Measurements from ENCODE around the gene DSN1.
"Not testable (repeated sequence)": the region's sequence is repeated elsewhere in the genome, so short reads cannot be mapped to it uniquely, and the experiment has no call there.

Gene DSN1, protein sequence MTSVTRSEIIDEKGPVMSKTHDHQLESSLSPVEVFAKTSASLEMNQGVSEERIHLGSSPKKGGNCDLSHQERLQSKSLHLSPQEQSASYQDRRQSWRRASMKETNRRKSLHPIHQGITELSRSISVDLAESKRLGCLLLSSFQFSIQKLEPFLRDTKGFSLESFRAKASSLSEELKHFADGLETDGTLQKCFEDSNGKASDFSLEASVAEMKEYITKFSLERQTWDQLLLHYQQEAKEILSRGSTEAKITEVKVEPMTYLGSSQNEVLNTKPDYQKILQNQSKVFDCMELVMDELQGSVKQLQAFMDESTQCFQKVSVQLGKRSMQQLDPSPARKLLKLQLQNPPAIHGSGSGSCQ

DNA sequence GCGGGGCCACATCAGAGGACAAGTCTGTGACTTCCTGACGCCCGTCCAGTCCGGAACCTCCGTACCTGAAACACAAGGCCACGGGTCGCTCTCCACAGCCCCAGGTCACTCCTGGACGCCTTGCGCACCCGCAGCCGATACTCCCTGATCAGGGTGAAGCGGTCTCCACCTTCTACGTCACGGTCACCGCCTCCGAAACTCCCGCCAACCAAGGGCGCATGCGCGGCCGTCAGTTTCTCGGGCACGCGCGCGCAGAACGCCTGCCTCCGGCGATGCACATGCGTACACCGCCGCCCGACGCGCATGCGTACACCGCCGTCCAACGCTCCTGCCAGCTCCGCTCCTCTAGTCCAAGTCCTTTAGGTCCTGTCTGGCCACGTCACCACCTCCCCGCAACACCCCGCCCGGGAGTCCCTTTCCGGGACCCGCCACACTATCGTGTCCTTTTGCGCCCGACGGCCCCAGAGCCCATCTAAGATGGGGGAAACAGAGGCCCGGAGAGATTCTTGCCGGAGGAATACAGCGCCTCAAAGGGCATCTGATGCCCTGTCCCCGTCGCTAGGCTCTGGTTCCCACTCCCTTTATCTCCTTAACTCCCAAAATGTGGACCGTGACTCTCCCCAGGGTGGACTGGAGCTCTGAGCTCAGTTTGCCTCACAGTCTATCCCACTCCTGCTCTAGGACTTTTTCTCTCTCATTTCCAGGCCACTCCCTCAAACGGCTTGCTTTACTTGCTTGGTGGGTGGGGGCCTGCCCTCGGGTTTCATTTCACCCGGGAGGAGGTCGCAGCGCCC lies at the start of gene DSN1:
TSS of gene DSN1 (minus strand) at position 167 of the 794 bp plus-strand sequence. CDS start 2,305 bp downstream, outside the sequence.
- peak; percentile 94 for DNase-seq

DNA sequence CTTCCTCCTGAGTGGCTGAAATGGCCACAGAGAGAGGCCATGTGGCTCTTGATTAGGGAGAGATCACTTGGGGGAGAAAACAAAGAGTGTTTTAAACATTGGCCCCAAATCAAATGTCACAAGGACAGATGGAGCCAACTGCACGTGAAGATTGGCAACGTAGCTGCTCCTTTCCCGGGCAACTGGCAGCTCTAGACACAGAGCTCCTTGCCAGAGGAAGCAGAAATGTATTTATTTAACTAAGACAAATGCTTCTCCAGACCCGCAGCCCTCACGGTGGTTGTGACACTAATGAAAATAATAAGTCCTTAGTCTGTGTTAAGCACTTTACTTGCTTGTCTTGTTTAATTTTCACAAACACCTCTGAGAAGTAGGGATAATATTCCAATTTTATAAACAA lies 49.6 kb upstream of the DSN1 start:
- no peak for DNase-seq

DNA sequence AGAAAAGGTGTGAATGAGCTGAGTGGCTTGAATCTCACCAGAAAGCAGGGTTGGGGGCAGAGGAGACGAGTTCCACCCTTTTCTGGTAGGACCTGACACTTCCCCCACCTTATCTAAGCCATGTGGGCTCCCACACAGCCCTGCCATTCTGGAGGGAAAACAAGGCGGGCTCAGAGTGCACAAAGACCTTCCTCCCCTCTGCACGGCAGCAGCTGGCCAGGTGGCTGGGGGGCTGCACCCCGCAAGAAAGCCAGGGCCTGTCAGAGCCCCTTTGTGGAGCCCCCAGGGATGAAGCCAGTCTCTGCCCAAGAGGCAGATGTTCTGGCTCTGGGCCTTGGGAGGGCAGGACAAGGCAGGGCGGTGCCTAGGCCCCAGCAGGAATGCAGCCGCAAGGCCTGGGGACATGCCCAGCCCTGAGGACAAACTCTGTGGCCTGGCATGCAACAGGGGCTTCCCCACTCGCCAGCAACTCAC lies 48.4 kb upstream of the DSN1 start:
- DNase-seq: no peak

DNA sequence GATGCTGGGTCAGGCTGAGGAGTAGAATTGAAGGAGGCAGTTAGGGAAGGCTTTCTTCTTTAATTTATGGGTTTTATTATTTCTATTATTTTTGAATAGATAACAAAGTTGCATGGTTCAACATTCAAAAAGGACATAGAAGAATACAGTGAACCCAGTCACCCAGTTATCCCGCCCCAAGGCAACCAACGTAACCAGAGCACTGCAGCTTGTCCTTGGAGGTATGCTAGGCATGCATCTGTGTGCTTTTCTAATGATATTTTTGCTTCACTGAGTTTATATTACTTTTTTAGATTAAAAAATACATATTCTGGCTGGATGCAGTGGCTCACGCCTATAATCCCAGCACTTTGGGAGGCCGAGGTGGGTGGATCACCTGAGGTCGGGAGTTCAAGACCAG lies 47.4 kb upstream of the DSN1 start:
- no peak for DNase-seq

DNA sequence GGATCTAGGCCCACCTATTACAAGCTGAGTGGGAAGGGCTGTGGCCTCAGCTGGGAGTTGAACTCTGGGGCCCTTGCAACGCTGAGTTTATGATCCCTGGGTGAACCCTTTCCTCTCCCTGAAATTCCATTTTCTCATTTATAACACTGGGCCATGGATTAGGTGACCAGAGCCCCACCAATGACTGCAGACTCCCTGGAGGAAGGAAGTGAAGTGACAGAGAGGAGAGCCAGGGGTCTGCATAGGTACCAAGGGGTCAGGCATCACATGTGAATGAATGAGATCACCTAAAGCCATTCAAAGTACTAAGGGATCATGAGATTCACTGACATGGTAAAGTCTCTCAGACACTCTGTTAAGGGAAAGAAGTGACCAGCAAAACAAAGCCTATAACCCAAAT lies 46.5 kb upstream of the DSN1 start:
- no peak for DNase-seq

DNA sequence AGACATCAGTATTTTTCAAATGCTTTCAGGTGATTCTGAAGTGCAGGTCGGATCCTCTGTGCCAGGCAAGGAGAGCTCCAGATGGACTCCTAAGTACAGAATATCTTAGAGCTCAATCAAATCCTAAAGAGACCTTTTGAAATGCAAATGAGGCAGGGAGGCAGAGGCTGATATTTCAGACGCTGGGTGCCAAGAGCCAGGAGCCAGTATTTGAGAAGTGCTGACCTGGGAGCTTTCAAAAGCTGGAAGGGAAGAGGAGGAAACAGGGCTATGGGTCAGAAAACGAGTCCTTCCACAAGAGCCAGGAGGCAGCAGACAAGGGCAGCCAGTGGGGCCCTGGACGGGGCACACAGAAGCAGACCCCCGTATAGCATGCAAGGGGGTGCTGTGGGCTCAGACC lies 46.1 kb upstream of the DSN1 start:
- no peak for DNase-seq

DNA sequence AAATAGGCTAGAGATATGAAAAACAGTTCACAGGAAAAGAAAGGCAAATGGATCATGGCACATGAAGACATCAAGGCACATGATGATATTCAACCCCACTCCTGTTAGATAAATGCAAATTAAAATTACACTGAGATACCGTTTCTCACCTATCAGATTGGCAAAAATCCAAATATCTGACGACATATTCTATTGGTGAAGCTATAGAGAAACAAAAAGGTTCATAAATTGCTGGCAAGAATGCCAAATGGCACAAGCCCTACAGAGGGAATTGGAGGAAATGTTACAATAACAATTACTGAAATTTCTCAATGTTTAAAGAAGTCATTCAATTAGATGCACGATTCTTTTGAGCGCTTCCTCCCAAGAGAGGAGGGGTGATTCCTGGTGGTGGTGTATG lies 45.3 kb upstream of the DSN1 start:
- no peak for DNase-seq

DNA sequence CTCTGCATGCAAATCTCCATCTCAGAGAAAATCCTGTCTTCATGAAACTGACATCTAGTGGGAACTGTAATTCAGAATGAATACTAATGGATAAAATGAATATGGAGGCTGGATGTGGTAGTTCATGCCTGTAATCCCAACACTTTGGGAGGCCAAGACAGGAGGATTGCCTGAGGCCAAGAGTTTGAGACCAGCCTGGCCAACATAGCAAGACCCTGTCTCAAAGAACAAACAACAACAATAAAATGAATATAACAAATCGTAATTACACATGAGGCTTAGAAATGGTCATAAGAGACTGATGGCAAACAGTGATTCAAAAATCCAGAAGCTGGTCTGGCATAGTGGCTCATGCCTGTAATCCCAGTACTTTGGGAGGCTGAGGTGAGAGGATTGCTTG lies 44.6 kb upstream of the DSN1 start:
- DNase-seq: no peak

DNA sequence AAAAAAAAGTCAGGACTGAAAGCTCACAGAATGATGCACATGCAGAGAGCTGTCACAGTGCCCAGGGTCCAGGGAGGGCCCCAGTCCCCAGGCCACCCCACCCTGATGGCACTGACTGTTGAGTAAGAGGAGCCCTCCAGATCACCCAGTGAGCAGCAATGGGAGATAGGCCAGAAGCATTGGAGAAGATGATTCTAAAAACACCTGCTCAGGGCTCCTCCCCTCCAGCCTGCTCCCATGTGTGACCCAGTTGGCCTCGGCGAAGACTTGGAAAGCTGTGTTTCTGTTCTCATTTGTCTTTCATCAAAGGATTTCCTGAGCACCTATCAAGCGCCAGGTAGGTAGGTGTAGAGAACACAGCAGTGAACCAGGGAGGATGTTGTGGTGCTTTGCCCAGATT lies 43.9 kb upstream of the DSN1 start:
- DNase-seq: no peak

DNA sequence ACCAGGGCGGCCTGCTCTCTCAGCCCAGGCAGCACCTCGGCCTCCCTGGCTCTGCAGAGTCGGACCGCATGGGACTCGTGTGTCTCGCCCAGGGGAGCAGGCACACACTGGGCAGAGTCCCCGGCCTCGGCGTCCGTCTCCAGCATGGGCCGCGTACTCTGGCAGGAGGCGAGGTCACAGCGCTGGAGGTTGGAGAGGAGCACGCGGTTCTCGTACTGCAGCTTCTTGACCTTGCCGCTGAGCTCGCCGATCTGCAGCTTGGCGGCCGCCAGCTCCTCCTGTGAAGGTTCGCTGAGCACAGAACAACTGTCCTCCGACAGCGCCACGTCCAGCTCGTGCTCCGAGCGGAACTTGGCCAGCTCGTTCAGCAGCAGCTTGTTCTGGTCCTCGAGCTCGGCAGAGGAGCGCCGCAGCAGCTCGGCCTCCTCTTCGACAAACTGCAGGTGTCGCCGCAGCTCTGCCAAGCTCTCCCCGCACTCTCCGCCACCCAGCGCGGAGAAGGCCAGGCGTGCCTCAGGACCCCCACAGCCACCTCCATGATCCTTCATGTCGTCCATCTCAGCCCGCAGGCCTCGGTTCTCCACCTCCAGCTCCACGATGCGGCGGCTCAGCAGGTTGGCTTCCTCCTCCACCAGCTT lies 42.0 kb upstream of the DSN1 start:
- DNase-seq: no peak

DNA sequence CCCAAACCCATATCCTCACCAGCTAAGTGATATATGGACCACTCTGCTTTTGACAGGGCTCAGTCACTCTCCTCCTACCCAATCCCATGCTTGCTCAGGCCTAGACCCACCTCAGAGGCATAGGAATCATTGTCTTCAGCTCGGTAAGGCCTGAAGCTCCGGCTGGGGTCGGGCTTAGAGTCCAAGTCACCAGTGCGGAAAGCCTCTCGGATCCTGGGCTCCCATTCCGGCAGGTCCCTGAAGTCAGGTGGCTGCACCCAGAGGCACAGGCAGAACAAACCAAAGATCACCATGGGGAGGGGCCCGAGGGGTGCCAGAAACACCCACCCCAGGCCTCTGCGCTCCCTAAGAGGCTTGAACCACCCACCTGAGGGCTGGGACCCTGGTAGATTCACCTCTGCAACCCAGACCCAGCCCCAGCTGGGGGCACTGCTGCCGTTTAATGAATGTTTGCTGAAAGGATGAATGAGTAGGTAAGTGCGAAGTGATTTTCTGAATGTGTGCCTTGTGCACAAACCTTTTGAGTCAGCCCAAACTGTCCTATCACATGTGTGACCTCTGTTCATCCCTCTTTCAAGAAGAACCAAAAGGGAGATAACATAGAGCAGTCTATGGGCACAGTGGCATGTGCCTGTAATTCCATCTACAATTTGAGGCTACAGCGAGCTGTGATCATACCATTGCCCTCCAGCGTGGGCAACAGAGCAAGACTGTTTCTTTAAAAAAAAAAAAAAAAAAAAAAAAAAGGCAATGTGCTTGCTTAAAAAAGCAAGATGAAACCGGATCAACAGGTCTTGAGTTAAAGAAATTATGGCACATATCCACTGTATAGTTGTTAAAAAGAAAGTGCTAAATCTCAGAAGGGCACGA lies 39.3 kb upstream of the DSN1 start:
- DNase-seq: no peak

DNA sequence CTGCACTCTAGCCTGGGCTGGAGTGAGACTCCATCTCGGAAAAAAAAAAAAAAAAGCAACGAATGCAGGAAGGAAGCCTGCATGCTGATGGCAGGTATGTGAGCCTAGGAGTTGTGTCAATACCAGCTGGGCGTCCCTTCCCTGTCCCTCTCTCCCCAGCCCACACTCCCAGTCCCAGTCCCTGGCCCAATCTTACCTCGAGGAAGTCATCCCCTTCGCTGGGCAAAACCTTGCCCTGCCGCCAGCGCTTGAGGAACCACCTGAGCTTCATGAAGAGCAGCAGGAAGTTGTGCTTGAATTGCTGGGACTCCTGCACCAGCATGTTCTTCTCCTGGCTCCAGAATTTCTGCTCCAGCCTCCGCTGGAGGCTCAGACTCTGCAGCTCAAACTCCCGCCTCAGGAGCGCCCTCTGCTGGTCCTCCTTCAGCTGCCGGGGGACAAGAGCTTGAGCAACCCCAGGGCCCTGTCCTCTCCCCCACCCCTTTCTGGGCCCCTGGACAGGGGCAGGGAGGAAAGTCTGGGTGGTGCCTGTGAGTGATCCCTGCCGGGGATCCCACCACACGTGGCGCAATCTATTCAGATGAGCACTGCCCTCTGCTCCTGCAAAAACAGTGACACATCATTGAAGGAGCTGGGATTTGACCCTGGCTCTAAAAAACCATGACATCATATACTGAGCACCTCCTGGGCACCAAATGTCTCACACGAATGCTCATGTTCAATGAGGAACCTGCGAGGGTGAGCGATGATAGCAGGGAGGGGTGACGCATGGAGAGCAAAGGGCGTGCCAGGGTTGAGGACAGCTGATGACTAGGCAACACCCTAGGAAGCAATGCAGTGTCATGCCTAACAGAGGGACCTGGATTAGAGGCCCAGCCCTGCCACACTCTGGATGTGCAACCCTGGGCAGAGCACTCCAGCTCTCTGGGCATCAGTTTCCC lies 35.0 kb upstream of the DSN1 start:
- peak; percentile 95 for DNase-seq

DNA sequence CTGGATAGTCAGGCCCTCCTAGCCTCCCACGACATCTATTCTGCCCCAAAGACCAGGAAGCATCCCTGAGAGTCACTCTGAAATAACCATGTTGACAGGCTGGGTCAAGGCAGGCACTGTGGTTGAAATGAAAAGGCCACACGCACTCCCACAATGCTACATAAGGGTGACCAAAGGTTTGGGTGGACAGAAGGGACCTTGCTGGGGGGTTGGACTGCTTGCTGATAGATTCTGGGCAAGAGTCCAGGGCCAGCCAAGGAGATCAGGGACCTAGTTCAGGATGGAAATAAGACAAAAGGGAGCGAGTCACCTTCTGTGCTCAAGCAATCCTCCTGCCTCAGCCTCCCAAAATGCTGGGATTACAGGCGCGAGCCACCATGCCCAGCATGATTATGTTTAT lies 32.5 kb upstream of the DSN1 start:
- DNase-seq: no peak

DNA sequence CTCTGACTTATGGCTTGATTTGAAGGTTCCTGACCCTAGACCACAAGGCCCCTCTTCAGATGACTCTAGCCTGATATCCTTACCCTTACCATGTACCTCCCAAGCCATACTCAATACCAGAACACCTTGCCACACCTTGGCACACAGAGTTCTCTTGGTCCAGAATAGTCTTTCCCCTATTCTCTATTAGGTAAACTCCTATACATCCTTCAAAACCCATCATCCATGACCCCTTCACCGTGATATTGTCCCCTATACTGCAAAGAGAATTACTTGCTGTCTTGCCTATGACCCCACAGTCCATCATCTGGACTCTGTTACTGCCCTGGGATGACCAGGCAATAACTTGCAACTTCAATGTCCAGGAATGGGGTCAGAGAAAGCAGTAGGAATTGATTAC lies 31.8 kb upstream of the DSN1 start:
- no peak for DNase-seq

DNA sequence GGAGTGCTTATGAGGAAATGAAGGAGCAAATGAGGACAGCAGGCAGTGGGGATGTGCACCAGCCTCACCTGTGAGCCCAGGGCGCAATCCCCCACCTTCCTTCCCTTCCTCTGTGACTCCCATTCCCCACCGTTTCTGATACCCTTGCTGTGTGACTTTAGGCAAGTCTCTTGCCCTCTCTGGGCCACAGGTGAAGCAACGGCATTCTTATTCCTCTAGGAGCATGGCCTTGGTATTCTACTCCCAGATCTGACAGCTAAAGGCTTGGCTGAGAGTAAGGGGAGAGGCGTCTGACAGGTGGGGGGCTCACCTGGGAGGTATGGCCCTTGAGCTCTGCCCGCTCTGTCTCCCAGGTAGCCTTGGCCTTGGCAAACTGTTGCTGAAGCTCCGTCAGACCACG lies 30.9 kb upstream of the DSN1 start:
- no peak for DNase-seq

DNA sequence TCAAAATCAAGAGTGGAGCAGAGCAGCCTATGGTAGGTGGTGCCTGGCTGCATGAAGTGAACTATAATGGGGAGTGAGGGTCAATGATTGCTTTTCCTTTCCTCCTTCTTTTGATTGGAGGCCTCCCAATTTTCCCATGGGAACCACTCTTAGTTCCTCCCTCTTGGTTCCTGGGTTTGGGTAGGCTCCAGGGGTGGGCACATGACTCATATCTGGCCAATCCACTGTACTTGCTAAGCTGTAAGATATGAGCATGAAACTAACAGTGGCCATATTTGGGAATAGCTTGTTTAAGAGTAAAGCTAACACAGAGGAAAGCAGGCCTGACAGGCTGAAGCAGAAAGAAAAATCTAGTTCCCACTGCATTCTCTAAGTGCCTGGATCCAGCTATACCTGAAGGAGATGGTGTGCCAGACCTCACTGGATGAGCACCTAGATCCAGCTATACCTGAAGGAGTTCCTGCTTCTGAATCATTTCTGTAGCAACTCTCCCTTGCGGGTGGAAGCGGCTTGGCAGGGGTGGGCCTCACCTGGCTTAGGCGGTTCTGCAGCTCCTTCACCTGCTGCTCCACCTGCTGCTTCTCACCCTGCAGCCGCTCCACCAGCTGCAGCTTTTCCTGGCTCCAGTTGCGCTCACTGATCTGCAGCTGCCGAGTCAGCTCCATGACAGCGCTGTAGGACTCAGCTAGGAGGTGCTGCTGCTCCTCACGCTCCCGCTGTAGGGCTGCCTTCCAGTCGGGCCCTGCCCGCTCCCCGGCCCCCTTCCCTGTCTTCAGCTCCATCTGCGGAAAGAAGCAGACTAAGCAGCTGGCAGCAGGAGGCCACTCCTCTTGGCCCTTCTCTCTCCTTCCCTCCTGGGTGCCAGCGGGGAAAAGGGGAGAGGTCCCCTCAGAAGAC lies 29.0 kb upstream of the DSN1 start:
- peak; percentile 70 for DNase-seq

DNA sequence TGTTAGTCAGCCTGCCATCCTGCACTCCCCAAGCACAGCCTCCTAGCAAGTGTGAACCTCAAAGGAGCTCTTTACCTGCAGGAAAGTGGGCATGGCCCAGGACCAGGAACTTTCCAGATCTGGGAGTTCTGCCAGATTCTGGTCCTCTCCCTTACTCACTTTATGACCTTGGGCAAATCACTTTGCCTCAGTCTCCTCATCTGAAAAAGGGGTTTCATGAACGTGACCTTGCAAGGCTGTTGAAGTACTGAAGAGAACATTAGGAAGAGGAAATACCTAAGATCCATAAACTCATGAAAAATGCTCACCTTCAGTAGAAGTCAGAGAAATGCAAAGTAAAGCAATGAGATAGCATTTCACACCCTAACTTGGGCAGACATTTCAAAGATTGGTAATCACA lies 26.8 kb upstream of the DSN1 start:
- DNase-seq: no peak

DNA sequence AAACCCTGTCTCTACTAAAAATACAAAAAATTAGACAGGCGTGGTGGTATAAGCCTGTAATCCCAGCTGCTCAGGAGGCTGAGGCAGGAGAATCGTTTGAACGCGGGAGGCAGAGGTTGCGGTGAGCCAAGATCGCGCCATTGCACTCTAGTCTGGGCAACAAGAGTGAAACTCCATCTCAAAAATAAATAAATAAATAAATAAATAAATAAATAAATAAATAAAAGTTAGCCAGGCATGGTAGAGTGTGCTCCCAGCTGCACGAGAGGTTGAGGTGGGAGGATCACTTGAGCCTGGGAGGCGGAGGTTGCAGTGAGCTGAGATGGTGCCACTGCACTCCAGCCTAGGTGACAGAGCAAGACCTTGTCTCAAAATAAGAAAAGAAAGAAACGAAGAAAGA lies 25.8 kb upstream of the DSN1 start:
- DNase-seq: not testable (repeated sequence)

DNA sequence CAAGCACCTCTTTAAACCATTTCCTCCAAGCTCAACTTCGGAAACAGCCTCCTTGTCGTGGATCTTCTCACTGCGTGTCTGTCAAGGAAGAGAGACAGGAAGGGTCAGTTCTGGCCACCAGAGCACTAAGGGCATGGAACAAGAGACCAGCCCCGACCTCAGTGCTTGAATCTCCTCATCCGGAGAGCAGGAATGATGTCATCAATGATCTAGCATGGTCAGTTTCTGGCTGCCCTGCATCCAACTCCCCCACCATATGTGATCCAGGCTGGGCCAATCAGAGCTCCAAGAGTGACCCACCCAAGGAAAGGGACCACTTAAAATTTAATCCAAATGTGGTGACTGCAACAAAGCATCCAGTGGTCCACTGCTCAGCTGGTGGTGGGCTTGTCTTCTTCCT lies 23.3 kb upstream of the DSN1 start:
- DNase-seq: no peak

DNA sequence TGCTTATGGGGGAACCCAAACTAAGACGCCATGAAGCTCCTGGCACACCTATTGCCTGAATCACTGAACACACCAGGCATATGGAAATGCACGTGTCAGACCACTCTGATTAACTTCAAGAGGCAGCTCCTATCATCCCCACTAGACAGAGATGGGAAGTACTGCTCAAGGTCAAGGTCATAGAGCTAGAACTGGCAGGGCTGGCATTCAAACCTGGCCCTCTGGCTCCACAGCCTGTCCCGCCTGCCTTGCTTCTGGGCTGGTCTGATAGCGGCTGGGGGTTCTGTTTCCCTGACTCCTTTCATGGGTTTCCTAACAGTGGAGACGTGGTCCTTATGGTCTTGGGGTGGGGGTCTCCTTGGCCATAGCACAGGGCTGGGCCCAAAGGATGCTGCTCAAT lies 22.6 kb upstream of the DSN1 start:
- DNase-seq: no peak

DNA sequence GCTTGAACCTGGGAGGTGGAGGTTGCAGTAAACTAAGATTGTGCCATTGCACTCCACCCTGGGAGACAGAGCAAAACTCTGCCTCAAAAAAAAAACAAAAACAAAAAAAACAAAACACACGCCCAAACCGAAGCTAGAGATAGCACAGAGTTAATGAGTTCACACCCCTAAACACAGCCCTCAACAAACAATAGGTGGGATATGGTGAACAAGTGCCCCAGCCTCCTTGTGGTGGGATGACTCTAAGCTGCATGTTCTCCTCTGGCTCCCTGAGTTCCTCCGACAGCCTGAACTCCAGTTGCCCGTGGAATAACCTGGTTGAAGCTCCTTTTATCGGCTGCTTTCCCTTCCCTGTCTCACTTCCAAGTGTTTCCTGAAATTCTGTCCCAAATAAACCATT lies 22.1 kb upstream of the DSN1 start:
- no peak for DNase-seq
